CD4-positive, CD25-positive, alpha-beta regulatory T cell (primary cell): ENCODE data around the gene STUM. TPM values are rescaled to one million over a fixed set of nuclear protein-coding genes. Genes with fewer than 3 reads are reported as not detected.

Source experiments
- ATAC-seq, 2 donors: fragments of 150-1000 bp; cut with Tn5 transposase; one replicate each; pipeline ENCODE4 v1.10.0; 2021; ENCODE audit warnings: low read depth in 2 of 2, moderate number of reproducible peaks in 2 of 2, moderate library complexity in 1 of 2
- DNase-seq, 3 donors: peaks; one replicate each; pipeline versions ENCODE4 v3.0.0 to v3.0.0-alpha.2; 2012 to 2022; ENCODE audit warnings: mixed read lengths in 1 of 3
- H3K27ac ChIP-seq: one replicate; pipeline ENCODE4 v1.7.0; 2013; ENCODE audit warnings: mild to moderate bottlenecking, low read length; ENCODE audit not compliant: insufficient read depth, poor library complexity, severe bottlenecking
- H3K27me3 ChIP-seq: one replicate; pipeline ENCODE4 v1.7.0; 2013; ENCODE audit warnings: low read length; ENCODE audit not compliant: control insufficient read depth, insufficient read depth
- H3K36me3 ChIP-seq: one replicate; pipeline ENCODE4 v1.7.0; 2013; ENCODE audit warnings: mild to moderate bottlenecking, low read length, moderate library complexity; ENCODE audit not compliant: control insufficient read depth, insufficient read depth
- H3K4me1 ChIP-seq: 2 replicates; pipeline ENCODE4 v1.7.0; 2013; ENCODE audit warnings: mild to moderate bottlenecking, low read length; ENCODE audit not compliant: insufficient read depth, control insufficient read depth, poor library complexity, severe bottlenecking
- H3K4me3 ChIP-seq: one replicate; pipeline ENCODE4 v1.7.0; 2013; ENCODE audit warnings: low read depth, mild to moderate bottlenecking, low read length, moderate library complexity
- H3K9me3 ChIP-seq, 2 experiments: 1 replicate in 1 of 2; 2 replicates in 1 of 2; pipeline ENCODE4 v1.7.0; 2013; ENCODE audit warnings: low read length in 2 of 2, mild to moderate bottlenecking in 1 of 2, moderate library complexity in 1 of 2; ENCODE audit not compliant: control insufficient read depth in 2 of 2
- H3K27ac Mint-ChIP-seq, 3 donors: one replicate each; pipeline ENCODE4 v1.8.0; 2020 to 2022; ENCODE audit warnings: mild to moderate bottlenecking in 3 of 3, mixed read lengths in 3 of 3, moderate library complexity in 2 of 3
- H3K27me3 Mint-ChIP-seq: one replicate; pipeline ENCODE4 v1.8.0; 2022; ENCODE audit warnings: mild to moderate bottlenecking, mixed read lengths
- H3K36me3 Mint-ChIP-seq: one replicate; pipeline ENCODE4 v1.8.0; 2020; ENCODE audit warnings: mixed read lengths
- H3K4me1 Mint-ChIP-seq, 4 donors: one replicate each; pipeline ENCODE4 v1.8.0; 2020 to 2022; ENCODE audit warnings: mixed read lengths in 4 of 4, mild to moderate bottlenecking in 1 of 4
- H3K4me3 Mint-ChIP-seq, 4 donors: one replicate each; pipeline ENCODE4 v1.8.0; 2020 to 2022; ENCODE audit warnings: mild to moderate bottlenecking in 4 of 4, mixed read lengths in 4 of 4, moderate library complexity in 3 of 4
- H3K9me3 Mint-ChIP-seq, 7 donors: one replicate each; pipeline ENCODE4 v1.8.0; 2020 to 2022; ENCODE audit warnings: mixed read lengths in 7 of 7, mild to moderate bottlenecking in 3 of 7, moderate library complexity in 2 of 7
- polyA plus RNA-seq, 4 donors: library from polyadenylated mRNA; unstranded; fragments of 300-500 nt; fragmentation: Illumina TruSeq; gene quantifications; one replicate each; pipeline ENCODE4 v1.2.3, GENCODE V29; 2021
- total RNA-seq: library from RNA; stranded (reverse); gene quantifications from one replicate; pipeline ENCODE4 v1.2.3, GENCODE V29; 2022

The STUM gene
- total and polyA plus RNA-seq, 5 donors from 2014 or later: 0.03 to 0.09 (median 0.06) TPM; not detected in 2

DNA sequence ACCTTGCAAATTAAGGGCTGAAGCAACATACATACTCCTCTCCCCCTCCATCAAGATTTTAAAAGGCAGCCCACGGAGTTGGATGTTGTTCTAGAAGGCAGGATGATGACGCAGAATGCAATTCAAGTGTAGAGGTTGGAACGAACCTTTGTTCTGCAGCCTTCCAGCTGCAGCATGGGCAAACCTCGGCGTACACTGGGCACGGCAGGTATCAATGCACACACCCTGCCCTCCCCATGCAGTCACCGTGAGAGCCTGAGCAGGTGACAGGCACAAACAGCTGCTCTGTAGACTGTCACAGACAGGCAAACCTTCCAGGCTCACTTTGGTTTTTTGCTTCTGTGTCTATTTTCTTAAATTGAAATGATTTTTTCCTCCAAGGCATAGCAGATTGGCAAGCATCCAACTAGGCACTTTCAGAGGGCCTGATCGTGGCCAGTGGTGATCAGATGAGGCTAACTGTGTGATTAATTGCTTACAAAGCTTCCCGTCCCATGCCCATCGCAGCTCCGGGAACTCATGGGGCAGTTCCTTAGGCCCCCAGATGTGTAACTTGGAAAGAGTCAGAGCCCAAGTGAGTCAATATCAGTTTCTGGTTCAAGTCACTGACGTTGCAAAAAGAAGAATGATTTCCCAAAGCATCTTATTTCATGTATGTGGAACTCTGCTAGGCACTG lies 108.2 kb downstream of the STUM start:
- Mint-ChIP-seq H3K36me3 (peaks cover 14% of the 10 kb centered on the region), H3K4me3 (peak overlapping the region; percentile 66 to 90 (median 79)), H3K9me3 (no peaks in the 10 kb centered on the region), H3K4me1 (peaks cover 0 to 60% (median 26%) of the 10 kb centered on the region in 4 donors), H3K27ac (peak overlapping the region in 2 of 3 donors; percentile 96), H3K27me3 (no peaks in the 10 kb centered on the region)
- Histone ChIP-seq H3K4me3 (peak overlapping the region; percentile 43), H3K27me3 (no peaks in the 10 kb centered on the region), H3K27ac (no peak overlapping the region), H3K9me3 (no peaks in the 10 kb centered on the region), H3K4me1 (no peaks in the 10 kb centered on the region), H3K36me3 (no peaks in the 10 kb centered on the region)
- ATAC-seq: peak; percentile 39 to 44
- DNase-seq: peak; percentile 43 to 64 (median 56)

DNA sequence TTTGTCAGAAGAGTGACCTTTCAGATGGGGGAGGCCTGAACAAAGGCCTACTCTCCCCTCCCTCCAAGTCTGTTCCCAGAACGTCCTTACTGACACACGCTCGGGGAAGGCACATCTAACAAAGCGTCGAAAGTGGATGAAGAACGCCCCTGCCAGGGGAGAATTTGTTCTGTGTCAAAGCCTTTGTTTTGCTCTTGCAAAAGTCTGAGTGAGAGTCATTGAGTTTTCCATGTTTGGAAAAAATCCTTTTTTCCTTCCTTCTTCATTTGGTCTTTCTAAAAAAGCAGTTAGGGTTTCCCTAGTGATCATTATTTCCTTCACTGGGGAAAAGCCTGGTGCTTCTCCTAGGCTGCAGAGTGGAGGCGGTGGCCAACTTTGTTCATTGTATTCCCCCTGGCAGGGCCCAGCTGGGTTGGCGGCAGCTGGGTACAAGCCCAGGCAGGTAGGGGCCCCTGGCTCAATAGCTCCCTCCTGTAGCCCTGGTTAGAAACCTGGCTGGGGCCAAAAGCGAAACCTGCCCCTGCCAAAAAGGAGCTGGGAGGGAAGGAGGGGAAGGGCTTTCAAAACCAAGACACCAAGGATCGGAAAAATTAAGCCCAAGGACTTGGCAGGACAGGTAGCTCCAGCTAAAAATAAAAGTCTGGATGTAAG lies 109.5 kb downstream of the STUM start:
- H3K27me3 ChIP-seq: no peaks in the 10 kb centered on the region
- H3K36me3 ChIP-seq: no peaks in the 10 kb centered on the region
- H3K27ac ChIP-seq: no peak overlapping the region
- DNase-seq (no peak), ATAC-seq (no peak)
- Mint-ChIP-seq H3K4me3 (peak overlapping the region; percentile 27 to 90 (median 61)), H3K9me3 (no peaks in the 10 kb centered on the region), H3K4me1 (peaks cover 0 to 73% (median 34%) of the 10 kb centered on the region in 4 donors), H3K27me3 (no peaks in the 10 kb centered on the region), H3K27ac (peak overlapping the region in 2 of 3 donors; percentile 96), H3K36me3 (peaks cover 14% of the 10 kb centered on the region)
- no peak overlapping the region for H3K4me3 ChIP-seq
- no peaks in the 10 kb centered on the region for H3K4me1 ChIP-seq
- H3K9me3 ChIP-seq: no peaks in the 10 kb centered on the region

DNA sequence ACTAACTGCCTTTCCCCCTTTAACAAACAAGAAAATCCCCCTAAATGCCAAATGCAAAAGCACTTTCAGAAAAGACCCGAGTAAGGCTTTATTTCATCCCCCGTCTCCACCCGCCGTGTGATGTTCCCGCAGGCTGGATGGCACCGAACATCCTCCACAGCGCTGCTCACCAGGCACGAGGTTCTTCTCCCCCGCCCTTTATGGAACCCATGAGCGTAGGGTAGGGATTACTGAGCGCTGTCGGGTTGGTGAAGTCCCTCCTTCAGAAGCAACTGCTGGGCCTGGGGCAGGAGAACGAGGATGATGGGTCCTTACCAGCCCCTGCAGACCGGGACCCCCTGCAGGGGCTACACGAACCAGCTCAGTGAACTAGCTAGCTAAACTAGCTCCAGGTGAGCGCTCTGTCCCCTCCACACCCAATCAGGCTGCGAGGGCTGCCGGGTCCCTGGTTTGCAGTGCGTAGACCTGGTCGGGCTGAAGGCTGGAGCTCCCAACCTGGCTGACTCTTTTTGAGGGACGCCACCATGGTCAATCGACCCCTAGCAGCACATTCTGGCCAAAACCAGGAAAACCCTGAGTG lies 110.1 kb downstream of the STUM start:
- no peak overlapping the region for H3K4me3 ChIP-seq
- no peaks in the 10 kb centered on the region for H3K36me3 ChIP-seq
- no peaks in the 10 kb centered on the region for H3K9me3 ChIP-seq
- no peaks in the 10 kb centered on the region for H3K27me3 ChIP-seq
- Mint-ChIP-seq H3K27ac (peak overlapping the region in 2 of 3 donors; percentile 89 to 96), H3K9me3 (no peaks in the 10 kb centered on the region), H3K27me3 (no peaks in the 10 kb centered on the region), H3K4me1 (peaks cover 0 to 79% (median 36%) of the 10 kb centered on the region in 4 donors), H3K36me3 (peaks cover 14% of the 10 kb centered on the region), H3K4me3 (peak overlapping the region in 3 of 4 donors; percentile 54 to 66 (median 63))
- no peak for DNase-seq
- H3K27ac ChIP-seq: no peak overlapping the region
- H3K4me1 ChIP-seq: no peaks in the 10 kb centered on the region
- no peak for ATAC-seq

Other genes starting within 250 kb of the STUM start
- 3.3 TPM for gene LIN9, start 239.6 kb upstream of the STUM start, total RNA-seq
- gene LIN9, start 239.6 kb upstream of the STUM start, polyA plus RNA-seq: 1 to 10 TPM; 3.1 to 6.7 (median 4.3) TPM
- 104 TPM for gene PARP1, start 140.7 kb upstream of the STUM start, total RNA-seq
- 100 to 1,000 TPM in 3 of 4 donors, 10 to 100 TPM in 1; 99.1 to 129 (median 110) TPM for gene PARP1, start 140.7 kb upstream of the STUM start, polyA plus RNA-seq
- gene ITPKB, start 190.5 kb downstream of the STUM start, total RNA-seq: 216 TPM
- gene ITPKB, start 190.5 kb downstream of the STUM start, polyA plus RNA-seq: 10 to 100 TPM; 38.5 to 60.2 (median 44.8) TPM